ENCODE results near the gene KBTBD7.

DNA sequence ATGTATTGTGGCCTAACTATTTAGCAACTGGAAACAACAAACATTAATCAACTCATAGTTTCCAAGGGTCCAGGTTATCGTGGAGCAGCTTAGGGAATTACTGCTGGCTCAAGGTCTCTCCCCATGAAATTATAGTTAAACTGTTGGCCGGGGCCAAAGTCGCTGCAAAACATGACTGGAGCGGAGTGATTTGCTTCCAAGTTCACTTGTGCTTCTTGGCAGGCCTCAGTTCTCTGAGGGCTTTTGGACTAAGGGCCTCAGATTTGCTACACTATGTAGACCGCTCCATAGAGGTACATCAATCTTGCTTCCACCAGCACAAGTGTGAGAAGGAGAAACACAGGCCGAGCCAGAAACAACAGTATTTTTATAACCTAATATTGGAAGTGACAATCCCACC is 9.4 kb upstream of the KBTBD7 start:
- TF ChIP-seq BACH1 (tag; IDR thresholded peaks at IDR 0.05) (no peak), MEIS2 (IDR thresholded peaks at IDR 0.05; ENCODE audit: partially characterized antibody) (no peak), CBFB (CRISPR knock-in tag; IDR thresholded peaks at IDR 0.05) (no peak), ZNF184 (CRISPR knock-in tag; IDR thresholded peaks at IDR 0.05) (no peak), ARNT (IDR thresholded peaks at IDR 0.05) (no peak), NR4A1 (CRISPR knock-in tag; IDR thresholded peaks at IDR 0.05) (no peak), NR4A1 (tag; IDR thresholded peaks at IDR 0.05) (no peak), SP1 (CRISPR knock-in tag; IDR thresholded peaks at IDR 0.05) (no peak), ZNF699 (CRISPR knock-in tag; IDR thresholded peaks at IDR 0.05; ENCODE audit: insufficient replicate concordance) (no peak), NRF1 (conservative IDR thresholded peaks at IDR 0.05 in 1 of 2, IDR thresholded peaks at IDR 0.05 in 1 of 2) (no peak), FOS (IDR thresholded peaks at IDR 0.05; ENCODE audit: extremely low read depth, insufficient read length) (no peak)
- TF ChIP-seq, protein P1, sequence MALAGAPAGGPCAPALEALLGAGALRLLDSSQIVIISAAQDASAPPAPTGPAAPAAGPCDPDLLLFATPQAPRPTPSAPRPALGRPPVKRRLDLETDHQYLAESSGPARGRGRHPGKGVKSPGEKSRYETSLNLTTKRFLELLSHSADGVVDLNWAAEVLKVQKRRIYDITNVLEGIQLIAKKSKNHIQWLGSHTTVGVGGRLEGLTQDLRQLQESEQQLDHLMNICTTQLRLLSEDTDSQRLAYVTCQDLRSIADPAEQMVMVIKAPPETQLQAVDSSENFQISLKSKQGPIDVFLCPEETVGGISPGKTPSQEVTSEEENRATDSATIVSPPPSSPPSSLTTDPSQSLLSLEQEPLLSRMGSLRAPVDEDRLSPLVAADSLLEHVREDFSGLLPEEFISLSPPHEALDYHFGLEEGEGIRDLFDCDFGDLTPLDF (CRISPR knock-in tag; IDR thresholded peaks at IDR 0.05), result no peak
- TF ChIP-seq, protein P2, sequence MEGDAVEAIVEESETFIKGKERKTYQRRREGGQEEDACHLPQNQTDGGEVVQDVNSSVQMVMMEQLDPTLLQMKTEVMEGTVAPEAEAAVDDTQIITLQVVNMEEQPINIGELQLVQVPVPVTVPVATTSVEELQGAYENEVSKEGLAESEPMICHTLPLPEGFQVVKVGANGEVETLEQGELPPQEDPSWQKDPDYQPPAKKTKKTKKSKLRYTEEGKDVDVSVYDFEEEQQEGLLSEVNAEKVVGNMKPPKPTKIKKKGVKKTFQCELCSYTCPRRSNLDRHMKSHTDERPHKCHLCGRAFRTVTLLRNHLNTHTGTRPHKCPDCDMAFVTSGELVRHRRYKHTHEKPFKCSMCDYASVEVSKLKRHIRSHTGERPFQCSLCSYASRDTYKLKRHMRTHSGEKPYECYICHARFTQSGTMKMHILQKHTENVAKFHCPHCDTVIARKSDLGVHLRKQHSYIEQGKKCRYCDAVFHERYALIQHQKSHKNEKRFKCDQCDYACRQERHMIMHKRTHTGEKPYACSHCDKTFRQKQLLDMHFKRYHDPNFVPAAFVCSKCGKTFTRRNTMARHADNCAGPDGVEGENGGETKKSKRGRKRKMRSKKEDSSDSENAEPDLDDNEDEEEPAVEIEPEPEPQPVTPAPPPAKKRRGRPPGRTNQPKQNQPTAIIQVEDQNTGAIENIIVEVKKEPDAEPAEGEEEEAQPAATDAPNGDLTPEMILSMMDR (IDR thresholded peaks at IDR 0.05 in 2 of 3, conservative IDR thresholded peaks at IDR 0.05 in 1 of 3; ENCODE audit: insufficient read depth in 2 of 3, low read depth in 1 of 3, low read length in 3 of 3), result no peak
- TF ChIP-seq, protein P3, sequence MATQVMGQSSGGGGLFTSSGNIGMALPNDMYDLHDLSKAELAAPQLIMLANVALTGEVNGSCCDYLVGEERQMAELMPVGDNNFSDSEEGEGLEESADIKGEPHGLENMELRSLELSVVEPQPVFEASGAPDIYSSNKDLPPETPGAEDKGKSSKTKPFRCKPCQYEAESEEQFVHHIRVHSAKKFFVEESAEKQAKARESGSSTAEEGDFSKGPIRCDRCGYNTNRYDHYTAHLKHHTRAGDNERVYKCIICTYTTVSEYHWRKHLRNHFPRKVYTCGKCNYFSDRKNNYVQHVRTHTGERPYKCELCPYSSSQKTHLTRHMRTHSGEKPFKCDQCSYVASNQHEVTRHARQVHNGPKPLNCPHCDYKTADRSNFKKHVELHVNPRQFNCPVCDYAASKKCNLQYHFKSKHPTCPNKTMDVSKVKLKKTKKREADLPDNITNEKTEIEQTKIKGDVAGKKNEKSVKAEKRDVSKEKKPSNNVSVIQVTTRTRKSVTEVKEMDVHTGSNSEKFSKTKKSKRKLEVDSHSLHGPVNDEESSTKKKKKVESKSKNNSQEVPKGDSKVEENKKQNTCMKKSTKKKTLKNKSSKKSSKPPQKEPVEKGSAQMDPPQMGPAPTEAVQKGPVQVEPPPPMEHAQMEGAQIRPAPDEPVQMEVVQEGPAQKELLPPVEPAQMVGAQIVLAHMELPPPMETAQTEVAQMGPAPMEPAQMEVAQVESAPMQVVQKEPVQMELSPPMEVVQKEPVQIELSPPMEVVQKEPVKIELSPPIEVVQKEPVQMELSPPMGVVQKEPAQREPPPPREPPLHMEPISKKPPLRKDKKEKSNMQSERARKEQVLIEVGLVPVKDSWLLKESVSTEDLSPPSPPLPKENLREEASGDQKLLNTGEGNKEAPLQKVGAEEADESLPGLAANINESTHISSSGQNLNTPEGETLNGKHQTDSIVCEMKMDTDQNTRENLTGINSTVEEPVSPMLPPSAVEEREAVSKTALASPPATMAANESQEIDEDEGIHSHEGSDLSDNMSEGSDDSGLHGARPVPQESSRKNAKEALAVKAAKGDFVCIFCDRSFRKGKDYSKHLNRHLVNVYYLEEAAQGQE (IDR thresholded peaks at IDR 0.05; ENCODE audit: borderline replicate concordance), result no peak
- TF ChIP-seq, protein P3 (CRISPR knock-in tag; IDR thresholded peaks at IDR 0.05; ENCODE audit: low read depth), result no peak
